HG03575 (cell line): ENCODE measurements around the gene TRPM6.

Experiments used
- ATAC-seq: cut with Tn5 transposase; IDR thresholded peaks from one replicate; pipeline ENCODE4 v1.9.1; 2021; ENCODE audit not compliant: unreplicated experiment, insufficient number of reproducible peaks, low FRiP score; ENCODE audit errors: extremely low read depth

TRPM6 gene

DNA sequence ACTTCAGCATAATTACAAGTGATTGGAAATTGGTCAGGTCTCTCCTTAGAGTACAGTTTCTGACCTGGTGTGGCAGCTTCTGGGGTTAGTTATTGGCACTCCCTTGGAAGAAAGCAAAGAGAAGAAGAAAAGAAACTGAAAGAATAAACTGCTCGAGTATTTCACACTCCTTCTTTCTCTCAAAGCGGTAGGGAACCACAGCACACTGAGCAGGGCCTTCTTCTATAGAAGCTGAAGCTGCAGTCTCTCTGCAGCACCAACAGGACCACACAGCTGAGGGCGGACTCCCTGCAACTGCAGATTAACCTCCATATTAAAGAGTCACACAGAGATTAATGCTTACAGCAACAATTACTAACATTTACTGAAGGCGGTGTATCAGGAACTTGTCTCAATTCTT, 152.0 kb downstream of the TRPM6 start:
- ATAC-seq, result no peak

DNA sequence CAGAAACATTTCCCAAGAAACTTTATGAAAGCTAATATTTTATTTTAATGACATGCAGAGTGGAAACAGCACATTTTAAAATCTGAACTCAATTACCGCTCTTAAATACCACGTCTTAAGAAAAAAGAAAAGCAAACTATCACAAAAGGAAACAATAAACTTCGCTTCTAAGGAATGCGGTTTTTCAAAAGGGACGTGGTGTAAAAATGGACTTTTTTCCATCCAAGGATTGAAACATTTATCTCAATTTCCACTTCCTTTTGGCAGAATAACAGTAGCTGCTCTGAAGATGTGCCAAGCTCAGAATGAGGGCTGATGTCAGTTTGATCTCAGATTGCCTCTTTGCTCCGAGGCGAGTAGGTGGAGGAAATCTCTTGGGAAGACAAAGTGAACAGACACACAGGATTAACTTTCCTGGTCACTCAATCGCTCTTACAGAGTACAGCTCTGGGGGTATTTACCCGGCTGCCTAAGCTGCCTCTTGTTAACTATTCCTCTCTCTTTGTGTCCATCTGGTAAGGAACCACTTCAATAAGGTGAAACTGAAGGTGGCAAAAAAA, 158.5 kb downstream of the TRPM6 start:
- ATAC-seq, result no peak

DNA sequence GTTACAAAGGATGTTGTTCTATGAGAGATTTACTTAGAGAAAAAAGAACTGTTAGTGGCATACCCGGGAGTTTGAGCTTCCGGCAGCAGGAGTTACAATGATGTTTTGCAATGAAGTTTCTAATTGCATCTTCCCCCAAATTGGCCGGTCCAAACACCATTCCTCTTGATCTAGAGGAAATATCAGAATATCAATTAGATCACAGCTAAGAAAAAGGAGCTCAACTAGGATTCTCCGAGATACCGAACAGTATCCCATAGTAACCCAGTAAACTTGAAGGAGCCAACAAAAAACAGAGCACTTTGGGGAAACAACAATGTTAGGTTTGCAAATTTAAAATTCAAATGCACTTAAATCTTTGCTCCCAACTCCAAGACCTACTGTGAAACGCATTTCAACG, 159.5 kb downstream of the TRPM6 start:
- no peak for ATAC-seq

DNA sequence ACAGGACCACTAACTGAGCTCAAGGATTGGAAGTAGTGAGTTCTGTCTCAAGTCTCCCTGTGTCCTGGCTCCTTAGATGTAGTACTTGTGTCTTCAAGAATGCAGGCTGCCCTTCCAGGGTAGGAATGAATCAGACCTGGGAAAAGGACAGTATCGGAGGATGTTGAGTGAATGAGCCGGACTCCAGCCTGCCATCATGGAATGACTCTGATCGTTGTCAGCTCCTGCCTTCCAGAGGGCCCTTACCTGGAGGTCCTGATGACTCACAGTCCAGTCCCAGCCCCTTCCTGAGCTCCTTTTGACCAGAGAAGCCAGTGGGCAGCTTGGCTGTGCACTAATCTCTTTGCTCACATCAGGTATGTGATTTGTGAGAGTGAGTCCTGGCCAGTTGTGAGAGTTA, 161.1 kb downstream of the TRPM6 start:
- no peak for ATAC-seq

DNA sequence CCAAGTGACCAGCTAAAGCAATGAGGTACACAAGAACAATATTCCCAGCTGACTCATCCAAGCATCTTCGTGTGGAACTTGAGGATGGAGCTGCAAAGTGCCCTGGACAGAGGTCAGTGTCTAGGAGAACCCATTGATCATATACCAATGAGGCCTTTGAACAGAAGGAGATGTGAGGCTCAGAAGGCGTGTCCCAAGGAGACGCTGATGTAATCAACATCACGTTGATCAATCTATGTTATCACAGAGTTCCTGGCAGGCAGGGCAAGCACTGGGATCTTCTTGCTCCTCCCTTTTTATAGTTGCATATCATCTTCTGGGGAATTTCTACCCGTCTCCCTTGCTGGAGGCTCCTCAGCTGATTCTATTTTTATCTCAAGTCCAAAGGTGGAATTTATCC, 163.4 kb downstream of the TRPM6 start:
- no peak for ATAC-seq

DNA sequence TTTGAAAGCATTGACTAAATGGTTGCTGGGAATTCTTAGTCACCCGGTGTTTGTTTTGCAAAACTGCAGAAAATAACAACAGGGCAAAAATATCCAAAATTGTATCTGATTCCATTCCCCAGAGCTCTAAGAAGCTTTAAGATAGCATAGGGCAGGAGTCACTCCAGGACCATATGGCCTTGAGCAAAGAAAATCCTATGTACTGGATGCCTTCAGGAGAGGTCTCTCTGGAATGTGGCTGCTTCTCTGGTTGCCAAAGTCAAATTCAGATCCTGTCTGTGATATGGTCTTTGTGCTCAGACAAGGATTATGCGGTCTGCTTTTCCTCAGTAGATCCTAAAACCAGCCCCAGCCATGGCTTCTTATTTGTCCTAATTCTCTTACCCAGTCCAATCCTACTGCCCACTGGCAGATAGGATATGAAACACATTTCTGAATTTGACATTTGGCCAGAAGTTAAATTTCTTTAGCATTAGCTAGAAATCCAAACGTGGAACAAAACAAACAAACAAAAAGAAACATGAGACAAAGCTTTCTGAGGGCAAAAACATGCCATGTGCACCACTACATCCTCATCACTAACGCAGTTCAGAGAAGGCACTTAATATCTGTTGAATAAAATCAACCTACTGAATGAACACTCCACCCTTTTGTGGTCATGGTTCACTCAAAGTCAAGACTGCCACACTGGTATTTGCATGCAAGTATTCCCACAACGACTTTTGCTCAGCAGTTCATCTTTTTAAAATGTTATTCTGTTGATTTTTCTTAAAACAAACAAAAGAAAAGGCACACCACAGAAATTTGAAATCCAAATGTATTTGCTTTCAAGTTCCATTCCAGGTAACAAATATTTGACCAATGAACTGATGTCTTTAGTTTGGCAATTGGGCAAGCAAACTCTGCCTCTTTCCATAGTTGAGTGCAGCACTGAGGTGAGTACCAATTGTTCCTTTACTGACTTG, 165.7 kb downstream of the TRPM6 start:
- ATAC-seq, result no peak

DNA sequence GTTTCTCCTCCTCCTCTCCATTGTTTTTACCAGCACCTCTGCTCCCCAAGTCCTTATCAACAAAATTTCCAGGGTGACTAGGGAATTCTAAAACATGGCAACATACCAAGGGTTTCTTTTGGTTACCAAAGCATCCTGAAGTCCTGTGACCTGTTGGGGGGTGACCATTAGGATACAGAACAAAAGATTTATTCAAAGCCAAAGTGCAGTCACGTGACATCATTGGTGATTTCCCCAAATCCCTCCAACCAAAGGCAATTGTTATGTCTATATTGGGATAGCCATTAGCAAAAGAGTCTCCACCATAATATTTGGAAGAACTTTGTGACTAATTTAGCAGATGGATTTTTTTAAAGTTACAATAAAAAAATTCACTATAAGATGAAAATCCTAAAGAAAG, 168.4 kb downstream of the TRPM6 start:
- no peak for ATAC-seq

DNA sequence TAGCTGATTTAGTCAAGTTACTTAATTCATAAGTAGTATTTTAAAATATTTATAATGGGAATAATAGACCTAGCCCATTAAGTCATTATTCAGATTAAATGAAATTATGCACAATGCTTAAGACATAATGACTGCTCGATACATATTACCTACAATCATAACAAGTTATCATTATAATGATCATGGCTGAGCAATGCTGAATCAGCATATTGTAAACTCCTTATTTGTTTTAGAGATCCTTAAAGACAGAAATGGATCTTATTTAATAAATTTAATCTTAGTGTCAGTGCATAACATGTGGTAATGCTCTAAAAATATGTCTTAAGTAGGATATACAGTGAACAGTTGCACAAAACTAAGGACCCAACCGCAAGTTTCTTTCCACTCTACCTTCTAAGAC, 169.0 kb downstream of the TRPM6 start:
- ATAC-seq, result no peak

DNA sequence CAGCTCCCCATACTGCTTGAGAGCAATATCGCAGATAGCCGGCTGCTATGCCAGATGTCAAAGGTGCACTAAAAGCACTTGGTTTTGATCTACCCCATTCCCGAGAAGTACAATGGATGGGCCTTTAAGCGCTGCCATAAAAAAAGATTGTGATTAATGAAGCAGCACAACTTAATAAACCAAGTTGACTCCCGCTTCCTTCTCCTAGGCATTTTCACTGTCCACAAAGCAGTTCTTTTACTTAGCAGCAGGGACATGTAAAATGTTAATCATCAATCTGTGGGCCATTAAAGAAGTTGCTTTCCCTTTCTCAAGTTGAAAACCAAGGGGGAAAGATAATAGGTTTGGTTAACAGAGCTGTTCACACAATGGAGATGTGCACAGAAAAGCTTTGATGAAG, 176.4 kb downstream of the TRPM6 start:
- ATAC-seq, result no peak

DNA sequence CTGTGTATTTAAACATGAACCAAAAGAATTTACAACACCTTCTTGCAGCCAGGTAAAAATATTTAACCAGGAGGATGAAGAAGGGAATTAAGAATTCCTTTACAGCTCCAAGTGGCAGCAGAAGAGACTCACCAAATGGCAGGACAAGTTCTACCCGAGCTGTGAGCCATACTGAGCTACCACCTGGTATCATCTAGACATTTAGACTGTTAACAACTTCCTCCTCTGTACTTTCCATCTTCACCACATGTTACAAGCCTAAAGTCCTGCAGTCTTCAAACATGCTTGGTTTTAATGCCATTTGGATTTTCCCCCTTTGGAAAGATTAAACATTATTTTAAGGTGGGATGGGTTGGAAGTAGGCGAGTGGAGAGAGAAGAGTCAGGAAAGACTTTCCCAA, 190.2 kb downstream of the TRPM6 start:
- no peak for ATAC-seq

DNA sequence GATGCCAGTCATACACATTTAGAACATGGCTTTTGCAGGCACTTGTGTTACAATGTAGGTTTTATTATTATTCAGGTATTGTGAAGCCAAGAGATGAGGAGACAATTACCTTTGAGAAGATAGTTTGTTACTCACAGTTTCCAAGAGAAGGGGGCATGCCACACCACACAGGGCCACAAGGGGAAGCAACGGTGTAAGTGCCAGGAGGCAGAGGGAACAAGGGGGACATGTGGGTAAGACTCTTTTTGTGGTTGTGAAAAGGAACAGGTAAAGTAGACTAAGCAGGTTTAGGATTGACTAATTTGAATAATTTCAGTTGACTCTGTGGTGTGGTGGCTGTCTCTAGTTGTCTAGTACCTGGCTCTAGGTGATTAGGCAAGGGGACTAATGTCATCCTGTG, 191.2 kb downstream of the TRPM6 start:
- no peak for ATAC-seq

DNA sequence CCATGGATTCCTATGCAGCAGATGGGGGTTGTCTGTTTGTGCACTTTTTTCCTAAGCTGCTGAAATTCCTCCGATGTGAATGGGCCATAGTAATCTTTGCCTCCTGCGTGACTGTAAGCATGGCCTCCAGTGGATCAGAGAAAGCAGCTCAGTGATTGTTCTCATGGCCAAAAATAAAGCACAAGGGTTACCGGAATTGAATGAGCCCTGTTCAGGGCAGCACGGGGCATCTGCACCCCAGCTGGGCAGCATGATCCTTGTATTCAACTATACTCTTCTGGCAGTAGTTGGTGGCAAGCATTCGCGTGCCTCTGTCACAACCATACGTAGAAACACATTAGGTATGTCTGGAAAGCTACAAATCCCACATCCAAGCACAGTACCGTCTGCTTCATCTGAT, 196.7 kb downstream of the TRPM6 start:
- no peak for ATAC-seq

DNA sequence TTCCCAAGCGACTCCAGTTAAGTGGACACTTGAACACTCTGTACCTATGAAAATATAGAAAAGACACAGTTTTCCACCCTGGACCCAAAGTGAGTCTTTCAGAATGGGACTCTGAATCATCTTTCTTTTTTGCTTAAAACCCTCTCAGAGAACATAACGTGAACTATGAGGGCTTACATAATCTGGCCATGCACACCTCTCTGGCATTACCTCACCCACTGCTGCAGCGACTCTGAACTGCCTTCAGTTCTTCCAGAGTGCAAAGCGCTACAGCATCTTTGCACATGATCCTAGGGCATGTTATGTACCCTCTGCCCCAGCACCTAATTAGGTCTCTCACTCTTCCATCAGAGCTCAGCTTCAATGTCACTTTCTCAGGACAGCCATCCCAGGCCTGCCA, 204.4 kb downstream of the TRPM6 start:
- ATAC-seq, result no peak

DNA sequence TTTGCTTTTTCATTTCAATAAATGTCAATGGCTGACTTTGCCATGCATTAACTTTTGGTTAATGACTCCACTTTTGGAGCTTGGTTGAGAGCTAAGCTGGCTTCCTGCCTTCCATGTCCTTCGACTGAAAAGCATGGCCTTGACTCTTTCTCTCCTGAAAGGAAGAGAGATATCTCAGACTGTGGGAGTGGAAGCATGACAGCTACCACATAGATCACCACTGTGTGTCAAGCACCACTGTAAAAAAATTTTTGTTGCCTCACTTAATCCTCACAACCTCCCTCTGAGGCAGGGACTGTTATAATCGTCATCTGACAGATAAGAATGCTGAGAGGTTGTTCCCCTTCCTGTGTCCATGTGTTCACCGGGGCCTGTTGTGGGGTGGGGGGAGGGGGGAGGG, 205.8 kb downstream of the TRPM6 start:
- no peak for ATAC-seq

DNA sequence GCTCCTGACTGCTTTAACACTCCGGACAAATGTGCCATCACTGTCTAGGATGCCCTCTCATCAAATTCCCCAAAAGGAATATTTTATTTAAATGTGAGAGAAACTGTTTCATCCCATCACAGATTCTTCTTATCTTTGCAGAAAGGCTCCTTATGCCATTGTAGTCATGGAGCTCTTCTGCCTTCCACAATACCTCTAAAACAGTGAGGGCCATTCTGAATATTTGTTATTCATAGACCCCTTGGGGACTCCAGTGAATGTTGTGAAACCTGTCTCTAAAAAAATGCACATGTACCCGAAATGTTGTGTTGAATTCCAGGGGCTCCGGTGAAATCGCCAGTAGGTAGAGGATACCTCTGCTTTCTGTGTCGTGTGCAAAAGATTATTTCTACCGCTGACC, 213.6 kb downstream of the TRPM6 start:
- ATAC-seq, result no peak
